Measurements from ENCODE around the gene CTNNBL1.

The CTNNBL1 gene

GRCh38 chr20:37899105-37900045 is 205.5 kb downstream of the CTNNBL1 start:
- DNase-seq (ENCODE audit: low spot score): no peak

GRCh38 chr20:37901240-37901639 is 207.4 kb downstream of the CTNNBL1 start:
- no peak for DNase-seq (ENCODE audit: low spot score)

- DNase-seq (ENCODE audit: low spot score): no peak
Measured at GRCh38 chr20:37901654-37902503, 208.0 kb downstream of the CTNNBL1 start.

- peak; percentile 34 for DNase-seq (ENCODE audit: low spot score)
Measured at GRCh38 chr20:37902504-37903313, 208.9 kb downstream of the CTNNBL1 start, which contains the start of gene VSTM2L. TSS of gene VSTM2L (plus strand) at chr20:37903127. CDS start at chr20:37903351, 224 bp downstream.

GRCh38 chr20:37903317-37904007 is 209.6 kb downstream of the CTNNBL1 start:
- DNase-seq (ENCODE audit: low spot score): no peak

- DNase-seq (ENCODE audit: low spot score): no peak
Measured at GRCh38 chr20:37904008-37904642, 210.3 kb downstream of the CTNNBL1 start.

- no peak for DNase-seq (ENCODE audit: low spot score)
Measured at GRCh38 chr20:37904845-37905373, 211.1 kb downstream of the CTNNBL1 start.

- no peak for DNase-seq (ENCODE audit: low spot score)
Measured at GRCh38 chr20:37905671-37906613, 212.1 kb downstream of the CTNNBL1 start.

GRCh38 chr20:37907330-37907676 is 213.5 kb downstream of the CTNNBL1 start:
- DNase-seq (ENCODE audit: low spot score): no peak

GRCh38 chr20:37907677-37908401 is 214.0 kb downstream of the CTNNBL1 start:
- DNase-seq (ENCODE audit: low spot score): no peak

GRCh38 chr20:37911261-37911660 is 217.4 kb downstream of the CTNNBL1 start:
- no peak for DNase-seq (ENCODE audit: low spot score)

GRCh38 chr20:37911838-37912281 is 218.0 kb downstream of the CTNNBL1 start:
- no peak for DNase-seq (ENCODE audit: low spot score)

GRCh38 chr20:37912874-37913273 is 219.0 kb downstream of the CTNNBL1 start:
- DNase-seq (ENCODE audit: low spot score): no peak

GRCh38 chr20:37913567-37914366 is 219.9 kb downstream of the CTNNBL1 start:
- DNase-seq (ENCODE audit: low spot score): no peak

- DNase-seq (ENCODE audit: low spot score): no peak
Measured at GRCh38 chr20:37914367-37914671, 220.5 kb downstream of the CTNNBL1 start.

GRCh38 chr20:37914672-37915433 is 221.0 kb downstream of the CTNNBL1 start:
- DNase-seq (ENCODE audit: low spot score): no peak

GRCh38 chr20:37915434-37915787 is 221.6 kb downstream of the CTNNBL1 start:
- no peak for DNase-seq (ENCODE audit: low spot score)
